Right cardiac atrium (tissue), 5 donors: ENCODE results near the gene SHC2. TPM values are rescaled to one million over a fixed set of nuclear protein-coding genes. Genes with fewer than 3 reads are reported as not detected.
"Not testable (repeated sequence)": the region's sequence is repeated elsewhere in the genome, so short reads cannot be mapped to it uniquely, and the experiment has no call there.

Source experiments
- ATAC-seq, 2 donors: fragments of 200-7000 bp; cut with Tn5 transposase; one replicate each; pipeline versions ENCODE4 v1.8.0 to v1.9.1; 2020; ENCODE audit warnings: moderate library complexity in 2 of 2, mild to moderate bottlenecking in 1 of 2
- DNase-seq, 3 donors: peaks; one replicate each; pipeline ENCODE4 v3.0.0-alpha.2; 2020
- H3K27ac ChIP-seq: one replicate; pipeline ENCODE4 v1.5.1; 2013; ENCODE audit warnings: mild to moderate bottlenecking, low read length, control low read depth, moderate library complexity
- H3K27me3 ChIP-seq: one replicate; pipeline ENCODE4 v1.6.1; 2013; ENCODE audit not compliant: control insufficient read depth, insufficient read depth
- H3K4me1 ChIP-seq: one replicate; pipeline ENCODE4 v1.6.1; 2013; ENCODE audit warnings: low read length; ENCODE audit not compliant: control insufficient read depth, insufficient read depth
- H3K4me3 ChIP-seq: one replicate; pipeline ENCODE4 v1.5.1; 2013; ENCODE audit warnings: low read length, control low read depth
- H3K9me3 ChIP-seq: one replicate; pipeline ENCODE4 v1.6.1; 2013; ENCODE audit warnings: low read length; ENCODE audit not compliant: control insufficient read depth
- WGBS: extraction: QIAGEN DNeasy Blood & Tissue Kit; methylation state at CpG from one replicate; pipeline ENCODE4 v1.1.7; 2013; 5-methylcytosine and 5-hydroxymethylcytosine counted together
- intact Hi-C, 4 donors: fragments of 100-400 bp; cut with DNase I; formaldehyde crosslinking; loops; one replicate each; pipeline versions ENCODE4 v1.11.0 to v1.14.0; 2022 to 2023
- polyA plus RNA-seq: library from polyadenylated mRNA; stranded (reverse); fragments of 200-250 nt; gene quantifications from one replicate; pipeline ENCODE4 v1.2.3, GENCODE V29; 2013
- total RNA-seq, 4 donors: library from RNA; stranded (reverse); fragmentation: NEBNext Ultra II Directional; extraction: Animal tissue kit (Norgen Biotek cat#: 25700); gene quantifications; one replicate each; pipeline ENCODE4 v1.2.1, GENCODE V29; 2021
- donor health status: healthy with polysubstance abuse.
- donor health status: DM: no; HTN: yes; CAD: no.
- donor health status: DM: no; HTN: no; CAD: no.
- donor health status: DM: no; HTN: yes; CAD: no; lungs with severe emphysema.
- donor health status: DM: yes; HTN: yes; CAD: no.

The SHC2 gene
- total and polyA plus RNA-seq, 5 donors: 14.3 to 21.0 (median 17.7) TPM

DNA sequence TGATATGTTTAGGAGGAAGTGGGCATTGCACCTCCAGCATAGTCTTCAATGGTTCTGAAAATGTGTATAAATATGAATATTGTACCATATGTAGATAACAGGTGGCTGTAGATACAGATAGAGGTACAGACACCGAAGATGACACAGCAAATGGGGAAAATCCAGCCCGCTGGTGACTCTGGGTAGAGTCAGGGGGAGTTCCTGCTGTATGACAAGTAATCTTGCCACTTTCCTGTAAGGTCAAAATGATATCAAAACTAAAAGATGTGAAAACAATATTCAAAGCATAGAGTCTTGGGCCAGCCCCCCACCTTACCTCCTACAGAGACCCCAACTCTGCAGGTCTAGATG lies 69.7 kb downstream of the SHC2 start:
- H3K27me3 ChIP-seq: no peaks in the 10 kb centered on the region
- no peak for DNase-seq
- no peaks in the 10 kb centered on the region for H3K4me1 ChIP-seq
- H3K9me3 ChIP-seq: no peaks in the 10 kb centered on the region
- 79% methylated on average over 2 of the region's 2 CpGs for WGBS
- intact Hi-C loops: loop anchor here in 2 of 4 donors (5.0 to 10.0 kb wide), 2 partner anchors 91 to 94 kb away; no protein-coding TSS in a partner anchor
- ATAC-seq: no peak
- no peak overlapping the region for H3K27ac ChIP-seq
- H3K4me3 ChIP-seq: no peak overlapping the region

DNA sequence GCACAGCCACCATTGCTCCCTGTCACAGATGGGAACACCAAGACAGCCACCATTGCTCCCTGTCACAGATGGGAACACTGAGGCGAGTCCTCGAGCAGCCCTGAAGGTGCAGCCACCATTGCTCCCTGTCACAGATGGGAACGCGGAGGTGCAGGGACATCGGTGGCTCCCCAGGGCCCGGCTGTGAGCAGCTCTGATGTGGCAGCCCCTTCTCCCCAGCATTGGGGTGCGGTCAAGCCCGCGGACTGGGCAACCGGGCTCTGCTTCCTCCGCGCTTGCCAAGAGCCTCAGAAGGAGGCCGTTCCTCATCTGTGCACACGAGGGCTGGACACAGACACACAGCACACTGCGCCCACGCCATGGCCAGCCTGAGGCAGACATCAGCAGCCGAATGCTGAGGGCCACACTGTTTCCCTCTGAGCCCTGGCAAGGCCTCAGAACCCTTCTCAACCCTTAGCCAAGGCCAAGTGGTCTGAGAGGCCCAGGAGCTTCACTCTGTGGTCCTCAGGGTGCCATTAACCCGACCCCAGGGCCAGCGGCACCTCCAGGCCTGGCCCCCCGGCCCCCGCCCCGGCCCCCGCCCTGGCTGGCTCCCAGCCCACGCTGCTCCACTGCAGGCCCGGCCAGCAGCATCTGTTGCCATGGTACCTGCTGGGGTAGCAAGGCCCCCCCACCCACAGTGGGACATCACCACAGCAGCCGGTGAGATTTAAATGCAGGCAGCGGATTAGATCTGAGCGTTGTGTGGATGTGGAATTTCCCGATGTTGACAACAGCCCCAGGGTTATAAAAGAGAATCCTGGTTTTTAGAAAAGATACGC lies 70.2 kb downstream of the SHC2 start:
- H3K27me3 ChIP-seq: no peaks in the 10 kb centered on the region
- DNase-seq (no peak), ATAC-seq (no peak)
- intact Hi-C loops: loop anchor here in 2 of 4 donors (5.0 to 10.0 kb wide), 2 partner anchors 92 to 94 kb away; no protein-coding TSS in a partner anchor
- H3K27ac ChIP-seq: no peak overlapping the region
- no peak overlapping the region for H3K4me3 ChIP-seq
- no peaks in the 10 kb centered on the region for H3K9me3 ChIP-seq
- H3K4me1 ChIP-seq: no peaks in the 10 kb centered on the region
- WGBS: 78% methylated on average over 30 of the region's 30 CpGs

DNA sequence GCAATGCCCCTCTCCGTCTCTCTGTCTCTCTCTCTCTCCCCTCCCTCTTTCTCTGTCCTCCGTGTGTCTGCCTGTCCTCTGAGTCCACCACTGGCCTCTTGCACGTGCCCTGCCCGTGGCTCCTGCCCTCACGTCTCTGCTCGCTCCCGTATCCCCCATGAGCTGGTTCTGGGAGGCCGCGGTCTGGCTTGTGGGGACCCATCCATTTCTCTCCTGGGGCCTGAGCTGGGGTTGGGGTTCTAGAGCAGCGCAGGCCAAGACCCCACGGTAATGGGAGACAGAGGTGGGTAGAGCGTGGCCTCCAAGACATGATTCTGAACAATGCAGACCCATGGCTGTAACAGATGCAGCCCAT lies 70.9 kb downstream of the SHC2 start:
- intact Hi-C loops: loop anchor here in 2 of 4 donors (5.0 to 10.0 kb wide), 2 partner anchors 92 to 95 kb away; no protein-coding TSS in a partner anchor
- no peak for DNase-seq

DNA sequence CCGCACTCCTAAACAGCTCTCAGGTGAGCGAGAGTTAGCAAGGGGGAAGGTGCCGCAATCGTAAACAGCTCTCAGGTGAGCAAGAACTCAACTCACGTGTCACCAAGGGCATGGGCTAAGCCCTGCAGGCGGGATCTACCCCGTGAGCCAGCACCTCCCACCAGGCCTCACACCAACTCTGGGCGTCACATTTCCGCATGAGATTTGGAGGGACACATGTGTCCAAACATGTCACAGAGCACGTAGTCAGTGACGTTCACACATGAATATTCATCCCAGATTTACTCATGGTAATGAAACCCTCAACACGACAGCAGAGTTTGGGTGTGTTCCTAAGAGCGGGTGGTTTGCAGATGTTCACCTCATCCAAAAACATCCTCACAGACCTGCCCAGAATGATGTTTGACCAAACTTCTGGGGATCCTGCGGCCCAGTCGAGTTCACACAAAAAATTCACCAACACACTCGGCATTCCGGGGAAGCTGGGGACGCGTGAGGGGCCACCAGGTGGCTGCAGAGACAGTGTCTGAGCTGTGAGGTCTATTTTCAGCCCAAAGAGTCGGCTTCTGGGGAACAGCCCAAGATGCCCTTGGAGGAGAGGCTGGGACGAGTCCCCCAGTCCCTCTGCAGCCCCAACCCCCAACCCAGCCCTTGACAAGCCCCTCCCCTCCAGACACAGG lies 71.4 kb downstream of the SHC2 start:
- intact Hi-C loops: no loop called here

More for the DNA sequence above, 70.9 kb downstream of the SHC2 start:
- Histone ChIP-seq H3K9me3 (no peaks in the 10 kb centered on the region), H3K27me3 (no peaks in the 10 kb centered on the region), H3K4me3 (no peak overlapping the region), H3K27ac (no peak overlapping the region), H3K4me1 (no peaks in the 10 kb centered on the region)
- no peak for ATAC-seq
- WGBS: 75% methylated on average over 12 of the region's 12 CpGs

GRCh38 chr19:388691-389090 lies 72.1 kb downstream of the SHC2 start:
- intact Hi-C loops: no loop called here
- DNase-seq (no peak), ATAC-seq (no peak)
- no peaks in the 10 kb centered on the region for H3K9me3 ChIP-seq
- H3K4me3 ChIP-seq: no peak overlapping the region
- no peaks in the 10 kb centered on the region for H3K4me1 ChIP-seq
- H3K27me3 ChIP-seq: no peaks in the 10 kb centered on the region
- no peak overlapping the region for H3K27ac ChIP-seq
- whole genome bisulfite sequencing: 80% methylated on average over 17 of the region's 17 CpGs

More for the DNA sequence above, 71.4 kb downstream of the SHC2 start:
- WGBS: 62% methylated on average over 21 of the region's 21 CpGs
- no peaks in the 10 kb centered on the region for H3K27me3 ChIP-seq
- H3K4me1 ChIP-seq: no peaks in the 10 kb centered on the region
- H3K9me3 ChIP-seq: no peaks in the 10 kb centered on the region
- no peak for DNase-seq
- no peak overlapping the region for H3K27ac ChIP-seq
- no peak overlapping the region for H3K4me3 ChIP-seq
- ATAC-seq: no peak

DNA sequence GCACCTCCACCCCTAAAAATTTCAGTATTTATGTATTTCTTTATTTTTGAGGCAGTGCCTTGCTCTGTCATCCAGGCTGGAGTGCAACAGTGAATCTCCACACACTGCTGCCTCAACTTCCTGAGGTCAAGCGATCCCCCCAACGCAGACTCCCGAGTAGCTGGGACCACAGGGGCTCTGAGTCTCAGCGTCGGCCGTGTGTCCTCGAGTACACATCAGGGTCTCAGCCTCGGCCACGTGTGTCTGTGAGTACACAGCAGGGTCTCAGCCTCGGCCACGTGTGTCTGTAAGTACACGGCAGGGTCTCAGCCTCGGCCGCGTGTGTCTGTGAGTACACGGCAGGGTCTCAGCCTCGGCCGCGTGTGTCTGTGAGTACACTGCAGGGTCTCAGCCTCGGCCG lies 73.1 kb downstream of the SHC2 start:
- no peaks in the 10 kb centered on the region for H3K27me3 ChIP-seq
- H3K4me1 ChIP-seq: no peaks in the 10 kb centered on the region
- WGBS: 88% methylated on average over 21 of the region's 21 CpGs
- no peak for ATAC-seq
- H3K9me3 ChIP-seq: no peaks in the 10 kb centered on the region
- DNase-seq: no peak
- H3K4me3 ChIP-seq: no peak overlapping the region
- intact Hi-C loops: no loop called here
- H3K27ac ChIP-seq: no peak overlapping the region

DNA sequence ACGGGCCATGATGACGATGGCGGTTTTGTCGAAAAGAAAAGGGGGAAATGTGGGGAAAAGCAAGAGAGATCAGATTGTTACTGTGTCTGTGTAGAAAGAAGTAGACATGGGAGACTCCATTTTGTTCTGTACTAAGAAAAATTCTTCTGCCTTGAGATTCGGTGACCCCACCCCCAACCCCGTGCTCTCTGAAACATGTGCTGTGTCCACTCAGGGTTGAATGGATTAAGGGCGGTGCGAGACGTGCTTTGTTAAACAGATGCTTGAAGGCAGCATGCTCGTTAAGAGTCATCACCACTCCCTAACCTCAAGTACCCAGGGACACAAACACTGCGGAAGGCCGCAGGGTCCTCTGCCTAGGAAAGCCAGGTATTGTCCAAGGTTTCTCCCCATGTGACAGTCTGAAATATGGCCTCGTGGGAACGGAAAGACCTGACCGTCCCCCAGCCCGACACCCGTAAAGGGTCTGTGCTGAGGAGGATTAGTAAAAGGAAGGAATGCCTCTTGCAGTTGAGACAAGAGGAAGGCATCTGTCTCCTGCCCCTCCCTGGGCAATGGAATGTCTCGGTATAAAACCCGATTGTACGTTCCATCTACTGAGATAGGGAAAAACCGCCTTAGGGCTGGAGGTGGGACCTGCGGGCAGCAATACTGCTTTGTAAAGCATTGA lies 74.1 kb downstream of the SHC2 start:
- H3K27me3 ChIP-seq, intact Hi-C loops, DNase-seq, H3K27ac ChIP-seq, ATAC-seq, H3K4me1 ChIP-seq, H3K9me3 ChIP-seq, H3K4me3 ChIP-seq: not testable (repeated sequence)
- 25% methylated on average over 6 of the region's 22 CpGs for WGBS

DNA sequence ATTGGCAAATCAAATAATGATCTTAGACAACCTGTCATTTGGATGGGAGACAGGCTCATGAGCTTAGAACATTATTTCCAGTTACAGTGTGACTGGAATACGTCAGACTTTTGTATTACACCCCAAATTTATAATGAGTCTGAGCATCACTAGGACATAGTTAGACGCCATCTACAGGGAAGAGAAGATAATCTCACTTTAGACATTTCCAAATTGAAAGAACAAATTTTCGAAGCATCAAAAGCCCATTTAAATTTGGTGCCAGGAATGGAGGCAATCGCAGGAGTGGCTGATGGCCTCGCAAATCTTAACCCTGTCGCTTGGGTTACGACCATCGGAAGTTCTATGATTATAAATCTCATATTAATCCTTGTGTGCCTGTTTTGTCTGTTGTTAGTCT lies 74.6 kb downstream of the SHC2 start:
- intact Hi-C loops, H3K27me3 ChIP-seq, H3K4me3 ChIP-seq, ATAC-seq, DNase-seq, H3K9me3 ChIP-seq, H3K4me1 ChIP-seq, H3K27ac ChIP-seq: not testable (repeated sequence)
- 54% methylated on average over 8 of the region's 8 CpGs for WGBS

DNA sequence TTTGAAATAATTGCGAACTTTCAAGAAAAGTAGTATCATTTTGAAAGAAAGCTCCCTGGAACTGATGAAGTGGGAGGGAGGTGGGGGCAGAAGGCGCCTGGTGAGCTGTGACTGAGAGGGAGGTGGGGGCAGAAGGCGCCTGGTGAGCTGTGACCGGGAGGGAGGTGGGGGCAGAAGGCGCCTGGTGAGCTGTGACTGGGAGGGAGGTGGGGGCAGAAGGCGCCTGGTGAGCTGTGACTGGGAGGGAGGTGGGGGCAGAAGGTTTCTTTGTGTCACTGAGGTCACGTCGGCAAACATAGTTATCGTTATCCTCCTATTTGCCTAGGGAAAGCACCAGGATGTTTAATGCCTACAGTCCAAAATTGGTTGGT lies 76.0 kb downstream of the SHC2 start:
- intact Hi-C loops: no loop called here
- H3K4me3 ChIP-seq: no peak overlapping the region
- no peaks in the 10 kb centered on the region for H3K27me3 ChIP-seq
- ATAC-seq (no peak), DNase-seq (no peak)
- no peak overlapping the region for H3K27ac ChIP-seq
- H3K9me3 ChIP-seq: no peaks in the 10 kb centered on the region
- H3K4me1 ChIP-seq: no peaks in the 10 kb centered on the region
- whole genome bisulfite sequencing: 61% methylated on average over 9 of the region's 9 CpGs

DNA sequence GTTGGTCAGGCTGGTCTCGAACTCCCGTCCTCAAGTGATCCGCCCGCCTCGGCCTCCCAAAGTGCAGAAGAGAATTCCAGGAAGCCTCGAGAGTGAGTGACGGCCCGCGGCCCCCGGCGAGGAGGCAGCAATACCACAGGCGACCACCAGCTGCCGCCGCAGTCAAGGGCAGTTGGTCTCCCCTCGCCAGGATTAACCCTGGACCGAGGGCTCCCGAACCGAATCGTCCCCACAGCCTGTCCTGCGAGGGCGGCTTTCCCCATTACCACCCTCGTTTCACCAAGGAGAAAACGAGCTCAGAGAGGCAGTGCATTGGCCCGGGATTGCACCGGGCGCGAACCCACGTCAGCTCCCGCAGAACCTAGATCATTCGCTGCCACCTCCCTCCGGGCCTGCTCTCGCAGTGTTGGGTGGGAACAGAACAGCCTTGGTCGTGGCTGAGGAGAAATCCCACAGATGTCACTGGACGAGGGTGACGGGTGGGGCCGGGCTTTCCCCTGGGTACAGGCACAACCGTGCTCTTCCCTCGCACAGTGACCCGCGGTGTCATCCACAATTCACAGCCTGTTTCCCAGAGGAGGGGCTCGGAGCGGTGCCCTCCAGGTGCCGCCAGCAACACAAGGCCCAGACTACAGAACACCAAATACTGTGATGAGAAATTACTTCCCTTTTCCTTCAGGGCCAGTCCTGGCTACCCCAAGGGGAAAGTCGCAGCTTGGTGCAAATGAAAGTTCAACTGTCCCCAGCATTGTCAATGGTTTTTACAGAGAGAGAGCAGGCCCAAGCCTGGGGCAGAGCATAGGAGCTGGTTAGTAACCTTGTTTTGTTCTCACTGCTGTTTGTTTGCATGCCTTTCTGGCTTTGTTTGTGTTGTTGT lies 76.7 kb downstream of the SHC2 start:
- Histone ChIP-seq H3K4me3 (no peak overlapping the region), H3K4me1 (no peaks in the 10 kb centered on the region), H3K27ac (no peak overlapping the region), H3K9me3 (no peaks in the 10 kb centered on the region), H3K27me3 (no peaks in the 10 kb centered on the region)
- intact Hi-C loops: no loop called here
- WGBS: 28% methylated on average over 44 of the region's 44 CpGs
- peak in 2 of 3 donors; percentile 73 to 75 for DNase-seq
- ATAC-seq: peak; percentile 76 to 90
